Liver (tissue), 9 donors: ENCODE data around the gene SHFL. TPM values are rescaled to one million over a fixed set of nuclear protein-coding genes. Genes with fewer than 3 reads are reported as not detected.
A peak's percentile ranks its signal among the peaks of the same experiment; 100 is the strongest.

Experiments
- DNase-seq: peaks from one replicate; pipeline ENCODE4 v3.0.0-alpha.2; 2017; ENCODE audit warnings: low spot score
- H3K27ac ChIP-seq, 2 donors: one replicate each; pipeline ENCODE4 v1.7.0; 2013; ENCODE audit warnings: inconsistent platforms in 2 of 2, low read length in 2 of 2, control low read depth in 1 of 2, low read depth in 1 of 2, mild to moderate bottlenecking in 1 of 2
- H3K27me3 ChIP-seq, 4 donors: one replicate each; pipeline versions ENCODE4 v1.6.1 to v1.7.0; 2013; ENCODE audit warnings: low read length in 3 of 4, inconsistent platforms in 1 of 4, mild to moderate bottlenecking in 1 of 4, moderate library complexity in 1 of 4; ENCODE audit not compliant: control insufficient read depth in 4 of 4, insufficient read depth in 4 of 4
- H3K36me3 ChIP-seq, 4 donors: one replicate each; pipeline versions ENCODE4 v1.6.1 to v1.7.0; 2013; ENCODE audit warnings: low read length in 3 of 4, mild to moderate bottlenecking in 3 of 4, low read depth in 1 of 4, moderate library complexity in 1 of 4; ENCODE audit not compliant: control insufficient read depth in 4 of 4, insufficient read depth in 3 of 4
- H3K4me1 ChIP-seq, 4 donors: one replicate each; pipeline versions ENCODE4 v1.6.1 to v1.7.0; 2013; ENCODE audit warnings: low read length in 3 of 4, mild to moderate bottlenecking in 3 of 4, moderate library complexity in 1 of 4; ENCODE audit not compliant: control insufficient read depth in 4 of 4, insufficient read depth in 4 of 4
- H3K4me3 ChIP-seq, 3 donors: one replicate each; pipeline versions ENCODE4 v1.6.1 to v1.7.0; 2013; ENCODE audit warnings: low read length in 3 of 3, control low read depth in 1 of 3, low read depth in 1 of 3, mild to moderate bottlenecking in 1 of 3
- H3K9ac ChIP-seq, 2 donors: one replicate each; pipeline ENCODE4 v1.7.0; 2013; ENCODE audit warnings: low read length in 2 of 2, mild to moderate bottlenecking in 2 of 2, moderate library complexity in 2 of 2, control low read depth in 1 of 2, low read depth in 1 of 2
- H3K9me3 ChIP-seq, 4 donors: one replicate each; pipeline versions ENCODE4 v1.6.1 to v1.7.0; 2013; ENCODE audit warnings: low read length in 3 of 4; ENCODE audit not compliant: control insufficient read depth in 4 of 4
- ATF3 ChIP-seq: IDR thresholded peaks from 2 replicates; pipeline ENCODE4 v1.6.1; 2016; ENCODE audit warnings: antibody characterized with exemption
- CTCF ChIP-seq: fragments of 150-350 bp; IDR thresholded peaks from 2 replicates; pipeline ENCODE4 v1.5.1; 2017; ENCODE audit warnings: improper control_type of control experiment, low read depth, low read length; ENCODE audit not compliant: missing input control
- EGR1 ChIP-seq, 2 donors: IDR thresholded peaks; 2 replicates each; pipeline ENCODE4 v1.6.1; 2016 to 2018; ENCODE audit warnings: antibody characterized with exemption in 2 of 2, low read depth in 2 of 2
- FOXA1 ChIP-seq: IDR thresholded peaks from 2 replicates; pipeline ENCODE4 v1.6.1; 2016; ENCODE audit warnings: antibody characterized with exemption
- FOXA2 ChIP-seq: IDR thresholded peaks from 2 replicates; pipeline ENCODE4 v1.6.1; 2016; ENCODE audit warnings: antibody characterized with exemption
- HNF4A ChIP-seq, 2 donors: conservative IDR thresholded peaks; 2 replicates each; pipeline ENCODE4 v1.6.1; 2016; ENCODE audit warnings: antibody characterized with exemption in 2 of 2, mild to moderate bottlenecking in 2 of 2
- HNF4G ChIP-seq: IDR thresholded peaks from 2 replicates; pipeline ENCODE4 v1.6.1; 2016; ENCODE audit warnings: antibody characterized with exemption
- JUND ChIP-seq, 2 donors: IDR thresholded peaks; 2 replicates each; pipeline ENCODE4 v1.6.1; 2016; ENCODE audit warnings: antibody characterized with exemption in 2 of 2
- MAX ChIP-seq: IDR thresholded peaks from 2 replicates; pipeline ENCODE4 v1.6.1; 2016; ENCODE audit warnings: antibody characterized with exemption
- NR2F2 ChIP-seq: IDR thresholded peaks from 2 replicates; pipeline ENCODE4 v1.6.1; 2016; ENCODE audit warnings: antibody characterized with exemption
- RAD21 ChIP-seq, 2 donors: IDR thresholded peaks; 2 replicates each; pipeline ENCODE4 v1.6.1; 2016; ENCODE audit warnings: antibody characterized with exemption in 2 of 2, mild to moderate bottlenecking in 2 of 2
- REST ChIP-seq: IDR thresholded peaks from 2 replicates; pipeline ENCODE4 v1.6.1; 2016; ENCODE audit warnings: antibody characterized with exemption, mild to moderate bottlenecking
- SP1 ChIP-seq: IDR thresholded peaks from 2 replicates; pipeline ENCODE4 v1.6.1; 2018; ENCODE audit warnings: antibody characterized with exemption, mild to moderate bottlenecking
- TAF1 ChIP-seq: conservative IDR thresholded peaks from 2 replicates; pipeline ENCODE4 v1.6.1; 2016; ENCODE audit warnings: antibody characterized with exemption, mild to moderate bottlenecking
- YY1 ChIP-seq: IDR thresholded peaks from 2 replicates; pipeline ENCODE4 v1.6.1; 2016; ENCODE audit warnings: antibody characterized with exemption, mild to moderate bottlenecking
- ZBTB33 ChIP-seq: IDR thresholded peaks from 2 replicates; pipeline ENCODE4 v1.6.1; 2016; ENCODE audit warnings: antibody characterized with exemption
- WGBS: extraction: QIAGEN DNeasy Blood & Tissue Kit; methylation state at CpG from one replicate; pipeline ENCODE4 v1.1.7; 2013; 5-methylcytosine and 5-hydroxymethylcytosine counted together
- polyA plus RNA-seq, 2 donors: library from polyadenylated mRNA; stranded (reverse) in 1 of 2; unstranded in 1 of 2; fragments of 200-250 nt in 1 of 2; fragments of >200 nt in 1 of 2; fragmentation: Nextera tagmentation in 1 of 2; extraction: Ambion mirVana in 1 of 2; gene quantifications; one replicate each; pipeline versions ENCODE4 v1.2.1 to v1.2.3, GENCODE V29; 2013 to 2015
- total RNA-seq, 2 donors: library from RNA; depleted of rRNA; stranded (reverse); fragments of >200 nt; gene quantifications; one replicate each; pipeline ENCODE4 v1.2.3, GENCODE V29; 2014
- donor health status: healthy.
- donor health status: healthy.
- donor health status: healthy.
- donor health status: healthy.
- donor health status: healthy.

SHFL gene
- total and polyA plus RNA-seq, 4 donors, result 13.1 to 104 (median 84.7) TPM

GRCh38 chr19:10095622-10095947, 9.5 kb downstream of the SHFL start:
- WGBS, result 19% methylated on average over 7 of the region's 7 CpGs
- H3K36me3 ChIP-seq, result peaks cover 8 to 22% (median 17%) of the 10 kb centered on the region in 4 donors
- no peaks in the 10 kb centered on the region for H3K27me3 ChIP-seq
- TF ChIP-seq NR2F2 (peak; percentile 18), ZBTB33 (no peak), HNF4A (conservative IDR thresholded peaks at IDR 0.05) (no peak)
- peak overlapping the region; percentile 56 to 66 for H3K9ac ChIP-seq
- no peak for DNase-seq
- H3K9me3 ChIP-seq, result no peaks in the 10 kb centered on the region
- H3K4me3 ChIP-seq, result peak overlapping the region; percentile 7 to 70 (median 30)
- H3K27ac ChIP-seq, result peak overlapping the region; percentile 89 to 92
- H3K4me1 ChIP-seq, result peaks cover 18 to 47% (median 32%) of the 10 kb centered on the region in 4 donors

- peaks cover 17 to 45% (median 32%) of the 10 kb centered on the region in 4 donors for H3K4me1 ChIP-seq
- peak overlapping the region; percentile 89 to 92 for H3K27ac ChIP-seq
- DNase-seq, result peak; percentile 92
- H3K27me3 ChIP-seq, result no peaks in the 10 kb centered on the region
- H3K4me3 ChIP-seq, result peak overlapping the region; percentile 7 to 70 (median 47)
- 4% methylated on average over 97 of the region's 97 CpGs for WGBS
- H3K9ac ChIP-seq, result peak overlapping the region; percentile 56 to 66
- TF ChIP-seq ATF3 (no peak), TAF1 (peak; percentile 26), REST (peak; percentile 80), ZBTB33 (no peak), FOXA2 (no peak), HNF4A (conservative IDR thresholded peaks at IDR 0.05) (no peak), MAX (peak; percentile 21), RAD21 (IDR thresholded peaks at IDR 0.05) (no peak), EGR1 (IDR thresholded peaks at IDR 0.05; ENCODE audit: low read depth in 2 of 2) (no peak), CTCF (no peak), YY1 (no peak), FOXA1 (no peak), HNF4G (no peak), JUND (IDR thresholded peaks at IDR 0.05) (no peak), SP1 (no peak)
- peaks cover 8 to 22% (median 17%) of the 10 kb centered on the region in 4 donors for H3K36me3 ChIP-seq
- H3K9me3 ChIP-seq, result no peaks in the 10 kb centered on the region
Measured at GRCh38 chr19:10095948-10096614, 10.0 kb downstream of the SHFL start.
